ENCODE measurements around the gene IRF4. TPM values are rescaled to one million over a fixed set of nuclear protein-coding genes. Genes with fewer than 3 reads are reported as not detected.

Gene IRF4
- total RNA-seq, 4 donors from 2014 or later: 0.26 to 0.56 (median 0.31) TPM; not detected in 1

DNA sequence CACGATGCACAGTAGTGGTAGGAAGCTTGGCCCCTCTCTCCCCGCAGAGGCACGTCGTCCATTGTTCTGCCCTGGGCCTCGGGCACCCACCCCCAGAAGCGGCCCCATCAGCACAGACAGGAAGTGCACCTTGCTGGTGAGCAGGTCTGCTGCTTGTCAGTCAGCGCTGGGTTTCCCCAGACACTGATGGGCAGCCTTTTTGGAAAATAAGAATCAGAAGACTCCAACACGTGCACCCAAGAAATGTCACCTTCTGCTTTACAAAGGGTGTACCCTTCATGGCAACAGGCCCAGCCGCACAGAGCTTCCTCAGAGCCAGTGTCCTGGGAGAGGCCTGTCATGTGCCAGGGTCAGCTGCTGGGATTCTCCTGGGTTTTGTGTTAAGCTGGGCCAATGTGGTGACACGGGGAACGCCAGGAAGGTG is 34.7 kb upstream of the IRF4 start:
- H3K27me3 ChIP-seq: no peaks in the 10 kb centered on the region
- no peak overlapping the region for H3K4me3 ChIP-seq
- DNase-seq (peak in 1 of 2 donors; percentile 49), ATAC-seq (no peak)
- intact Hi-C loops (cut with DNase I; ENCODE audit: low total_unique reads): no loop called here
- no peaks in the 10 kb centered on the region for H3K9me3 ChIP-seq
- no peaks in the 10 kb centered on the region for H3K36me3 ChIP-seq
- TF ChIP-seq, protein P1, sequence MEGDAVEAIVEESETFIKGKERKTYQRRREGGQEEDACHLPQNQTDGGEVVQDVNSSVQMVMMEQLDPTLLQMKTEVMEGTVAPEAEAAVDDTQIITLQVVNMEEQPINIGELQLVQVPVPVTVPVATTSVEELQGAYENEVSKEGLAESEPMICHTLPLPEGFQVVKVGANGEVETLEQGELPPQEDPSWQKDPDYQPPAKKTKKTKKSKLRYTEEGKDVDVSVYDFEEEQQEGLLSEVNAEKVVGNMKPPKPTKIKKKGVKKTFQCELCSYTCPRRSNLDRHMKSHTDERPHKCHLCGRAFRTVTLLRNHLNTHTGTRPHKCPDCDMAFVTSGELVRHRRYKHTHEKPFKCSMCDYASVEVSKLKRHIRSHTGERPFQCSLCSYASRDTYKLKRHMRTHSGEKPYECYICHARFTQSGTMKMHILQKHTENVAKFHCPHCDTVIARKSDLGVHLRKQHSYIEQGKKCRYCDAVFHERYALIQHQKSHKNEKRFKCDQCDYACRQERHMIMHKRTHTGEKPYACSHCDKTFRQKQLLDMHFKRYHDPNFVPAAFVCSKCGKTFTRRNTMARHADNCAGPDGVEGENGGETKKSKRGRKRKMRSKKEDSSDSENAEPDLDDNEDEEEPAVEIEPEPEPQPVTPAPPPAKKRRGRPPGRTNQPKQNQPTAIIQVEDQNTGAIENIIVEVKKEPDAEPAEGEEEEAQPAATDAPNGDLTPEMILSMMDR (IDR thresholded peaks at IDR 0.05 in 4 of 5, conservative IDR thresholded peaks at IDR 0.05 in 1 of 5): no peak
- no peak for TF ChIP-seq POLR2A (IDR thresholded peaks at IDR 0.05)
- no peak overlapping the region for H3K27ac ChIP-seq
- no peaks in the 10 kb centered on the region for H3K4me1 ChIP-seq
- in situ Hi-C loops (cut with MboI; ENCODE audit: low sequenced_read_pairs in 4 of 4): no loop called here

- in situ Hi-C loops (cut with MboI; ENCODE audit: low sequenced_read_pairs in 4 of 4): no loop called here
- Histone ChIP-seq H3K9me3 (no peaks in the 10 kb centered on the region), H3K4me3 (no peak overlapping the region), H3K36me3 (no peaks in the 10 kb centered on the region), H3K27ac (no peak overlapping the region), H3K4me1 (no peaks in the 10 kb centered on the region), H3K27me3 (no peaks in the 10 kb centered on the region)
- ATAC-seq: no peak
- TF ChIP-seq, protein P1 (IDR thresholded peaks at IDR 0.05 in 4 of 5, conservative IDR thresholded peaks at IDR 0.05 in 1 of 5): no peak
- TF ChIP-seq POLR2A (IDR thresholded peaks at IDR 0.05): no peak
- DNase-seq: no peak
- intact Hi-C loops (cut with DNase I; ENCODE audit: low total_unique reads): no loop called here
Observed at GRCh38 chr6:357261-357790, 34.2 kb upstream of the IRF4 start.

DNA sequence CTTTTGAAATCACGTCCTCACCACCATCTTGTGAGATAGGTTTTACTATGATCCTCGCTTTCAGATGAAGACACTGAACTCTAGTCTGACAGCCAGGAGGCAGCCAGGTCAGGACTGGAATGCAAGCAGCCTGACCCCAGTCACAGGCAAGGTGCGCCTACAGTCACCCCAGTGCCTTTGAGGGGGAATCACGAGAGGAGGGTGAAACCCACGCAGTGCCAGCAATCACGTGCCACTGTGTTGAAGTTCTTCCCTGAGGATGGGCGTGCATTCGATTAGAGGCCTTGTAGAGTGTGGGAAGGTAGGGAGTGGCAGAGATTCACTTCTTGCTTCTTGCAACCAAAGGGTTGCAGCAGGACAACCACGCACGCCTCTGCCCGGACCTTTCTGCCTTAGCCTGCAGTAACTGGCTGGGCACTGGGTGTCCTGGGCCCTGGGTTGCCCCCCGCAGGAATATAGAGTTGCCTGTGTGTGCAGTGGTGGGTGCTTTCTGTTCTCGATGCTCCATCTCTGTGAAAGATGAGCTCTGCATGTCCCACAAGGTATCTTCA is 33.7 kb upstream of the IRF4 start:
- H3K27ac ChIP-seq: no peak overlapping the region
- intact Hi-C loops (cut with DNase I; ENCODE audit: low total_unique reads) (no loop called here), in situ Hi-C loops (cut with MboI; ENCODE audit: low sequenced_read_pairs in 4 of 4) (no loop called here)
- H3K9me3 ChIP-seq: no peaks in the 10 kb centered on the region
- TF ChIP-seq, protein P1 (IDR thresholded peaks at IDR 0.05 in 4 of 5, conservative IDR thresholded peaks at IDR 0.05 in 1 of 5): no peak
- no peak for TF ChIP-seq POLR2A (IDR thresholded peaks at IDR 0.05)
- H3K36me3 ChIP-seq: no peaks in the 10 kb centered on the region
- DNase-seq (no peak), ATAC-seq (no peak)
- no peaks in the 10 kb centered on the region for H3K4me1 ChIP-seq
- H3K27me3 ChIP-seq: no peaks in the 10 kb centered on the region
- no peak overlapping the region for H3K4me3 ChIP-seq

DNA sequence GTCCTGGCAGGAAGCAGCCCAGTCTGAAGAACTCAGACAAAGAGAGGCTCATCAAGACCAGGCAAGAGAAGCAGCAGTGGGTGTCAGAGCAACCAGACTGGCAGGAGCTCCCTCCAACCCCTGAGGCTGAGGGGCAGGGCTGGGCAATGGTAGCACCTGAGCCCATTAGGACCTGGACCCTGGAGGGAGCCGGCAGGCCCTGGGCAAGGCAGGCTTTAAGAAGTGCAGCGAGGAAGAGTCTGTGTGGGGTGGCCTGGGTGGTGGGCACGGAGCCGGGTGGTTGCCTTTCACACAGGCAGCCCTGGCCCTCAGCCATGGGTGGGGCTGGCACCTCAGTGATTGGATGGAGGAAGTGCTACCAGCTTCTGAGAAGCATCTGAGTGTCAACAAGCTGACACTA is 33.1 kb upstream of the IRF4 start:
- no peak for DNase-seq
- no peak for ATAC-seq
- Histone ChIP-seq H3K9me3 (no peaks in the 10 kb centered on the region), H3K27ac (no peak overlapping the region), H3K4me1 (no peaks in the 10 kb centered on the region), H3K4me3 (no peak overlapping the region), H3K27me3 (no peaks in the 10 kb centered on the region), H3K36me3 (no peaks in the 10 kb centered on the region)
- in situ Hi-C loops (cut with MboI; ENCODE audit: low sequenced_read_pairs in 4 of 4): no loop called here
- TF ChIP-seq POLR2A (IDR thresholded peaks at IDR 0.05): no peak
- TF ChIP-seq, protein P1 (IDR thresholded peaks at IDR 0.05 in 4 of 5, conservative IDR thresholded peaks at IDR 0.05 in 1 of 5): no peak
- intact Hi-C loops (cut with DNase I; ENCODE audit: low total_unique reads): no loop called here

DNA sequence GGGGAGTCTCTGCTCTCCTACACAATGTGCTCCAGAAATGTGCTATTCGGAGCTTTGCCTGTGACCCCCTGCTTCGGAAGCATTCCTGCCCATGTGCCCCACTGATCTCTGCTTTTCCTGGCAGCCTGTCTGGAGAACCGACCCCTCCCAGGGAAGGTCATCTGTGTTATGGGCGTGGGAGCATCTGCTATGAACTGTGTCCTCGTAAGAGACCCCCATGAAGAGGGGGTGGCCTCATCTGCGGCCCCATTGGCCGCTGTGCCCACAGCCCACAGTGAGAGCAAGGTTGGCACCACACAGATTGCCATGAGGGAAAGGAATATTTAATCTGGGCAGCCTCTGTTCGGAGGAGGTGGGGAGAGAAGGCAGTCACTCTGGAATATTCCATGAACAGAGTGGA is 32.7 kb upstream of the IRF4 start:
- Histone ChIP-seq H3K4me3 (no peak overlapping the region), H3K27ac (no peak overlapping the region), H3K27me3 (peaks cover 0 to 2% (median 0%) of the 10 kb centered on the region in 3 donors), H3K36me3 (no peaks in the 10 kb centered on the region), H3K4me1 (no peaks in the 10 kb centered on the region), H3K9me3 (no peaks in the 10 kb centered on the region)
- ATAC-seq (no peak), DNase-seq (no peak)
- TF ChIP-seq, protein P1 (IDR thresholded peaks at IDR 0.05 in 4 of 5, conservative IDR thresholded peaks at IDR 0.05 in 1 of 5): no peak
- TF ChIP-seq POLR2A (IDR thresholded peaks at IDR 0.05): no peak
- intact Hi-C loops (cut with DNase I; ENCODE audit: low total_unique reads): no loop called here
- in situ Hi-C loops (cut with MboI; ENCODE audit: low sequenced_read_pairs in 4 of 4): no loop called here

Measured in gastrocnemius medialis (tissue), 4 donors.